GM23248 (cell line): ENCODE measurements around the gene NCEH1.

ENCODE experiments used
- EZH2 ChIP-seq: fragments of 200-600 bp; sonication (generic); IDR thresholded peaks from 2 replicates; pipeline ENCODE4 v1.6.1; 2018; ENCODE audit warnings: antibody characterized with exemption, mild to moderate bottlenecking; ENCODE audit not compliant: insufficient read depth, poor library complexity, severe bottlenecking
- EZH2phosphoT487 ChIP-seq: fragments of 200-600 bp; sonication (generic); IDR thresholded peaks from 2 replicates; pipeline ENCODE4 v1.6.1; 2018; ENCODE audit warnings: antibody characterized with exemption, moderate library complexity, mild to moderate bottlenecking, low read depth; ENCODE audit not compliant: insufficient read depth

GRCh38 chr3:172688588-172688987 lies 22.3 kb downstream of the NCEH1 start:
- TF ChIP-seq EZH2 (no peak), EZH2phosphoT487 (no peak)
